GM19452 (cell line): Measurements from ENCODE around the gene ST6GALNAC3.

ENCODE experiments used
- ATAC-seq: cut with Tn5 transposase; IDR thresholded peaks from one replicate; pipeline ENCODE4 v1.9.1; 2021; ENCODE audit not compliant: unreplicated experiment

ST6GALNAC3 gene

DNA sequence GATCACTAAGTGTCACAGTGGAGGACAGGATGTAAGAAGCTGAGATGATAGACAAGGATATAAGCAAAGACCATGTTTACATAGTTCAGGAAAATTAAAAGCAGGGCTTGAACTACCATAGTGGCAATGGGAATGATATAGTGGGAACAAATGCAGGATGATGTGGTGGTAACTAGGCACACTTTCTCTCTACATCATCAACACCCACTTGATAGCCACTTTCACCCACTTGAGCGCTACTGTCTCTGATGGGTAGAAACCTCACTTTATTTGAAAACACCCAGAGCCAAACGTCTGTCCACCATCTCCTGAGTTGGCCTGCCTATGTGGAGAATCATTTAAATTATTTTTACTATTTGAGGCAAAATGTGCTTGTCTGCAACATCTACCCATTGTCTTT is 487.7 kb downstream of the ST6GALNAC3 start:
- ATAC-seq: no peak

DNA sequence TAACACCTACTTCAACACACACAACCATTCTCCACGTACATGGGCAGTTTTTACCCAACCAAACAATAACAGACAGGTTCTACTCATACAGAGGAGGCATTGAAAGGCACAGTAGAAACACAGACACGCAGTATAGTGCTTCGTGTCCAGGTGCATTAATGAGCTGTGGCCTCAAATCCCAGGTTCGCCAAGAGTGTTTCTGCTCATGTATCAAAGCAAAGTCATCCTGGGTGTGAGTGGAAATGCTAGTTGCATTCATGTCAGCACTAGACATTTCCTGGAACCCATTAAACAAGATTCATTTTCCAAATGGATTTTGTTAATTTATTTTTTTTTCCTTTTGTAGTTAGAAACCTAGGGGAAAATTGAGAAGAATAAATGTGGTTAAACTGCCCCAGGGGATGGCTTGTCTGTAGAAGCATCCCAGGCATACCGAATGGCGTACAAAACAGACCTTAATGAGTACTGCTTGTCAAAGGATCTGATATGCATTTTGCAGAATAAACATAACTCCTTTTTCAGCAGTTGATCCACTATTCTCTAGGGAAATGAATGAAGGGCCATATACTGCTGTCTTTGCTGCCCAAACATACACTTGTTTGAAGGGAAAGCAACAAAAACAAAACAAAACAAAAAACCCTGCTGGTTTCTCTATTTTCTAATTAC is 494.2 kb downstream of the ST6GALNAC3 start:
- no peak for ATAC-seq

GRCh38 chr1:76571248-76571647 is 496.7 kb downstream of the ST6GALNAC3 start:
- ATAC-seq: no peak

DNA sequence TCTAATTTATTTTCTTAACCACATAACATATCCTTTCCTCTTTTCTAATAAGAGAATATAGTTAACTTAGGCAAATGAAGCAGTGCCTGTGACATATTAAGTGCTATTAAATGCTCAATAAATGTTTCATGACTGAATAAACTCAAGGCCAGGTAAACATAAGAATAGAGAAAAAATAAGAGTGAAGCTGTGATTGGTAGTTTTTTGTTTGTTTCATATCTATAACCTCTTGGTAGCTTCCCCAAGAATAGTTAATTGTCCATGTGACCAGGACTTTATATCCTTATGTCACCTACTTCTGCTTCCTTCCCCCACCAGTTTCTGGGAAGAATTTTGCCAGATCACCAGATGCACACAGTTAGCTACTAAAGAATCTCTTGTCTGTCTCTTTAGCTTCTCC is 497.7 kb downstream of the ST6GALNAC3 start:
- ATAC-seq: no peak

GRCh38 chr1:76576876-76577524 is 502.5 kb downstream of the ST6GALNAC3 start:
- no peak for ATAC-seq

GRCh38 chr1:76577525-76578185 is 503.1 kb downstream of the ST6GALNAC3 start:
- no peak for ATAC-seq

GRCh38 chr1:76580206-76580605 is 505.7 kb downstream of the ST6GALNAC3 start:
- ATAC-seq: no peak

- ATAC-seq: no peak
Measured at GRCh38 chr1:76581712-76582111, 507.2 kb downstream of the ST6GALNAC3 start.

GRCh38 chr1:76583235-76583868 is 508.8 kb downstream of the ST6GALNAC3 start:
- ATAC-seq: no peak

GRCh38 chr1:76583875-76584477 is 509.4 kb downstream of the ST6GALNAC3 start:
- no peak for ATAC-seq

- ATAC-seq: no peak
Measured at GRCh38 chr1:76585980-76586674, 511.6 kb downstream of the ST6GALNAC3 start.

DNA sequence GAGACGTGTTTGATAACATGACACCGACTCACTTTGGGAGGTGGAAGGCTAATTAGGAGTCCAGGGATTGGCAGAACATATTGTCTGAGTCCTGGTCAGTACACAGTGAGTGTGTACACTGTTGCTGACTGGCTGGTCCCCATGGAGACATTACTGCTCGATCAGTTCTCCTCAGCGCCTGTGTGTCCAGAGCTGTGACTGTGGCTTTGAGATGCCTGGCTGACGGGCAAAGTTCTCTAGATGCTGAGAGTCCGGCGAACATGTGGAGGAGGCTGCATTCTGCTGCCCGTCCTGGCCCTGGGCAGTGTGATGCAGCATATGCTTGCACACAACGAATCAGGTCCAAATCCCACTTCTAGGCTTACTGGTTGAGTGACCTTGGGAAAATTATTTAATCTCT is 512.7 kb downstream of the ST6GALNAC3 start:
- no peak for ATAC-seq

- no peak for ATAC-seq
Measured at GRCh38 chr1:76591461-76591860, 516.9 kb downstream of the ST6GALNAC3 start.

- no peak for ATAC-seq
Measured at GRCh38 chr1:76591963-76592362, 517.4 kb downstream of the ST6GALNAC3 start.

DNA sequence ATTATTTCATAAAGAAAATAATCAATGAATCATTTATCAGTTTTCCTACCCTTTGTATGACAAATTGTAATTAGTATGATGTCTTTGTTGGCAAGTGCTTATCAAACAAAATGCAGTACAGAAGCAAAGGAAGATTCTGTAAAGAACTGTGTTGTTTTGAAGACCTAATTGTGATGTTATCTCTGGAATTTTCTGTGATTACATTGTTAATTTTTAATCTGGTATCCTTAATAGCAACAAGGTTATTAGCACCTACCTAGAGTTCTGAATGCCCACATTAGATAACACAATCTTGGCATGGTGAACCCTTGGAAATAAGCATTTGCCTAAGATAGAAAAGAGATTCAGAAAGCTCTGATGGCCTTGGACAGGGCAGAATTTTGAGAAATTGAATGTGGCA is 518.6 kb downstream of the ST6GALNAC3 start:
- no peak for ATAC-seq

- no peak for ATAC-seq
Measured at GRCh38 chr1:76593618-76594017, 519.1 kb downstream of the ST6GALNAC3 start.

DNA sequence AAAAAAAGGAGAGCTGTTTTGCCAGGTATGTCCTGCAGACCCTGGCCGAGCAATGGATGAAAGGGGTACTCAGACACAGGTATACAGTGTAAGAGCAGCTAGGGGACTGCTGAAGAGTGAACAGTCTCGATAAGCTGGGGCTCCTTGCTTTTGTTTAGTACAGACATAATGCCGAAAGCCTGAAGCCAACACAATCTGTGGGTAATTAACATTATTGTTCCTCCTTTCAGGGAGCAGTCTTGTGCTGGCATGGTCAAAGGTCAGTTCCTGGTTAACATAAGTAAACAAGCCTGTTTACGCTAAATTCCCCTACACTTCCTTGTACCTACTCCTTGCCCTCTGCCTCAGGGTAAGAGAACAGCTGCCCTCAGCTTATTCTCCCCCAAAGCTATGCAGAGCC is 520.5 kb downstream of the ST6GALNAC3 start:
- no peak for ATAC-seq

GRCh38 chr1:76601465-76601864 is 526.9 kb downstream of the ST6GALNAC3 start:
- ATAC-seq: no peak

- ATAC-seq: no peak
Measured at GRCh38 chr1:76607717-76608116, 533.2 kb downstream of the ST6GALNAC3 start.

DNA sequence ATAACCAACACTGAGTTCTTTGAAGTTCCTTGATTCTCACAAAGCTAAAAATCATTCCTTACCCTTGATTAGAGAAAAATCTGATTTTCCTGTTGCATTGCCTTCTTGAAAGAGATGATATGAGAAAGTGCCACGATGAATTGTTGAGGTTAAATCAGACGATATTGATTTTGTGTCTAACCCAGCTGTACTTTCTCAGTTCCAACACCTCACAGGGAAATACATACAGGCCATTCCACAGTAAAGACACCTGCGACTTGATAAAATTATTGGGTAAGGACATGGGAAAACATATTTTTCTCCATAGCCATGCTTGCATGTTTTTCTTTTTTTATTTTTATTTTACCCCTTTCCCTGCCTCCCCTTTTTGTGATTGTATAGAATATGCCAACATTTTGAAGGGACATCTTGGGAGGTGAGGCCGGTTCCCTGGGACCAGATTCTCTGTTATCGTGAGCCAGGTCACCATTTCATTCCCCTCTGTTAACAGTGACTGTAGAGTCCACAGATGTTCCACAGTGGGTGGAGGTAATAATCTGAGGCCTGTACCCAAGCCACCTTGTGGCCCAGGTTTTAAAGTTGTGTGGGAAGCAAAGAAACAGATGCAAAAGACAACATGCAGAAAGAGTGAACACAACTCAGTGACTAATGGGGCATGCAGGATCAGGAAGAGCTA is 537.4 kb downstream of the ST6GALNAC3 start:
- ATAC-seq: no peak
